ENCODE data around the gene FANCI. TPM values are rescaled to one million over a fixed set of nuclear protein-coding genes. Genes with fewer than 3 reads are reported as not detected.

The FANCI gene
- total and polyA plus RNA-seq, 2 of the 4 experiments (the other 2 are of a cell fraction), result 13.2 to 34.2 TPM

GRCh38 chr15:89308236-89308635, 64.5 kb downstream of the FANCI start:
- H4K8ac ChIP-seq (ENCODE audit: low read depth in 2 of 2, low read length in 2 of 2), result no peak overlapping the region
- H3K4ac ChIP-seq (ENCODE audit: low read depth, low read length), result no peak overlapping the region
- peaks cover 7% of the 10 kb centered on the region; the same call in 1 of the 2 replicates for H3K4me1 ChIP-seq (ENCODE audit: control insufficient read depth, insufficient read depth, low read length)
- no peaks in the 10 kb centered on the region for H4K20me1 ChIP-seq (ENCODE audit: insufficient read depth, low read length)
- H3K9ac ChIP-seq (ENCODE audit: low read depth, low read length), result no peak overlapping the region
- H4K5ac ChIP-seq (ENCODE audit: low read depth, low read length), result no peak overlapping the region
- in situ Hi-C loops (cut with MboI; ENCODE audit: low sequenced_read_pairs) (no loop called here), dilution Hi-C loops (cut with HindIII; ENCODE audit: low sequenced_read_pairs, unreplicated experiment) (no loop called here), intact Hi-C loops (cut with micrococcal nuclease) (loop anchor here (10.0 kb wide), 2 partner anchors 253 to 403 kb away; no protein-coding TSS in a partner anchor)
- H4K91ac ChIP-seq (ENCODE audit: insufficient read depth, low read depth, low read length), result no peak overlapping the region
- peaks cover 2% of the 10 kb centered on the region; the same call in 1 of the 2 replicates for H3K9me3 ChIP-seq (ENCODE audit: control insufficient read depth, insufficient read depth, low read length)
- H3K27ac ChIP-seq (ENCODE audit: insufficient read depth, low read length), result no peak overlapping the region
- H2BK15ac ChIP-seq (ENCODE audit: low read depth, low read length), result no peak overlapping the region
- DNase-seq (no peak), ATAC-seq (ENCODE audit: low read depth) (no peak)
- peaks cover 3% of the 10 kb centered on the region; the same call in 1 of the 2 replicates for H3K36me3 ChIP-seq (ENCODE audit: control insufficient read depth, insufficient read depth, low read length)
- no peaks in the 10 kb centered on the region for H3K27me3 ChIP-seq (ENCODE audit: control insufficient read depth, insufficient read depth, low read length)
- no peak overlapping the region for H2BK20ac ChIP-seq (ENCODE audit: low read depth, low read length)
- H3K18ac ChIP-seq (ENCODE audit: low read depth, low read length), result no peak overlapping the region
- no peak overlapping the region for H3K23ac ChIP-seq (ENCODE audit: low read depth, low read length)
- no TSS peak for BruUV-seq (replicated peaks)
- H3K79me1 ChIP-seq (ENCODE audit: low read depth in 1 of 2, low read length in 2 of 2), result no peaks in the 10 kb centered on the region
- ChIA-PET POLR2A (ENCODE audit: unreplicated experiment) (no interaction called here), CTCF (no interaction called here)
- H3K4me2 ChIP-seq (ENCODE audit: low read depth, low read length), result no peak overlapping the region
- no peak overlapping the region for H3K4me3 ChIP-seq (ENCODE audit: insufficient read depth, low read depth, low read length)
- H3K9me1 ChIP-seq (ENCODE audit: insufficient read depth, low read length), result no peaks in the 10 kb centered on the region; the same call in 1 of the 2 replicates
- no peak overlapping the region for H2BK120ac ChIP-seq (ENCODE audit: low read depth, low read length)
- no peak overlapping the region for H2AFZ ChIP-seq (replicated peaks; ENCODE audit: low read length, poor library complexity)
- WGBS, 2 experiments (ENCODE audit: extremely low coverage in 2 of 2, insufficient read length in 1 of 2), result 100% methylated on average over 1 of the region's 3 CpGs; no CpG with 5 or more reads in 1 of the 2 experiments
- no peak overlapping the region for H2AK9ac ChIP-seq (replicated peaks; ENCODE audit: low read depth, low read length, poor library complexity)
- TF ChIP-seq RCOR1 (IDR thresholded peaks at IDR 0.05; ENCODE audit: insufficient replicate concordance, low read length), result no peak
- TF ChIP-seq MAFK (IDR thresholded peaks at IDR 0.05; ENCODE audit: low read depth, low read length), result no peak
- TF ChIP-seq CEBPB (IDR thresholded peaks at IDR 0.05; ENCODE audit: low read depth, low read length), result no peak
- no peak for TF ChIP-seq MXI1 (IDR thresholded peaks at IDR 0.05; ENCODE audit: borderline replicate concordance, low read depth, low read length)
- no peak for TF ChIP-seq NFE2L2 (IDR thresholded peaks at IDR 0.05; ENCODE audit: low read depth, low read length)
- no peak for TF ChIP-seq CTCF (conservative IDR thresholded peaks at IDR 0.05; ENCODE audit: low read depth, low read length)
- no peak for TF ChIP-seq CHD1 (IDR thresholded peaks at IDR 0.05; ENCODE audit: low read depth, low read length)
- TF ChIP-seq RFX5 (IDR thresholded peaks at IDR 0.05; ENCODE audit: low read depth, low read length), result no peak
- no peak for TF ChIP-seq SMC3 (IDR thresholded peaks at IDR 0.05; ENCODE audit: low read depth, low read length)
- no peak for TF ChIP-seq ELK1 (IDR thresholded peaks at IDR 0.05; ENCODE audit: borderline replicate concordance, low read depth, low read length)
- no peak for TF ChIP-seq POLR2A (IDR thresholded peaks at IDR 0.05; ENCODE audit: low read depth, low read length)
- no peak for TF ChIP-seq MAZ (IDR thresholded peaks at IDR 0.05; ENCODE audit: borderline replicate concordance, low read depth, low read length)
- TF ChIP-seq RAD21 (IDR thresholded peaks at IDR 0.05; ENCODE audit: low read length), result no peak
- TF ChIP-seq USF2 (IDR thresholded peaks at IDR 0.05; ENCODE audit: low read depth, low read length), result no peak
- no peak for TF ChIP-seq BHLHE40 (IDR thresholded peaks at IDR 0.05; ENCODE audit: low read depth, low read length)
- TF ChIP-seq FOS (IDR thresholded peaks at IDR 0.05; ENCODE audit: low read depth, low read length), result no peak
- no peak overlapping the region for H2AK5ac ChIP-seq (ENCODE audit: low read depth, low read length)
- no peak overlapping the region for H3K56ac ChIP-seq (ENCODE audit: extremely low read depth, insufficient read depth, low read length)
- no peak overlapping the region for H3K14ac ChIP-seq (replicated peaks; ENCODE audit: low read depth, low read length)
- H2BK5ac ChIP-seq (ENCODE audit: low read depth, low read length, poor library complexity, severe bottlenecking), result peak overlapping the region; percentile 1
